Islet of Langerhans (tissue), 1 donor: ENCODE data around the gene RERG.
"Not testable (repeated sequence)": the region's sequence is repeated elsewhere in the genome, so short reads cannot be mapped to it uniquely, and the experiment has no call there.

ENCODE experiments used
- FAIRE-seq: peaks from one replicate; lab custom pipeline; 2011; peaks lifted over from hg19 to GRCh38; lab: Jason Lieb, UNC

RERG gene

GRCh38 chr12:15143467-15143866 lies 77.8 kb downstream of the RERG start:
- FAIRE-seq: no peak

GRCh38 chr12:15142711-15143110 lies 78.5 kb downstream of the RERG start:
- FAIRE-seq: no peak

GRCh38 chr12:15131431-15131830 lies 89.8 kb downstream of the RERG start:
- no peak for FAIRE-seq

GRCh38 chr12:15130541-15130940 lies 90.7 kb downstream of the RERG start:
- FAIRE-seq: no peak

GRCh38 chr12:15123401-15123800 lies 97.8 kb downstream of the RERG start:
- no peak for FAIRE-seq

GRCh38 chr12:15122344-15122743 lies 98.9 kb downstream of the RERG start:
- FAIRE-seq: no peak

GRCh38 chr12:15118955-15119354 lies 102.3 kb downstream of the RERG start:
- no peak for FAIRE-seq

- FAIRE-seq: no peak
Observed at GRCh38 chr12:15116983-15117382, 104.2 kb downstream of the RERG start.

GRCh38 chr12:15116086-15116485 lies 105.1 kb downstream of the RERG start:
- no peak for FAIRE-seq

GRCh38 chr12:15115434-15115833 lies 105.8 kb downstream of the RERG start:
- FAIRE-seq: no peak

- FAIRE-seq: no peak
Observed at GRCh38 chr12:15114501-15114900, 106.7 kb downstream of the RERG start.

GRCh38 chr12:15092826-15093225 lies 128.4 kb downstream of the RERG start:
- FAIRE-seq: no peak

- no peak for FAIRE-seq
Observed at GRCh38 chr12:15090441-15090840, 130.8 kb downstream of the RERG start.

GRCh38 chr12:15088105-15088504 lies 133.1 kb downstream of the RERG start:
- no peak for FAIRE-seq

- not testable (repeated sequence) for FAIRE-seq
Observed at GRCh38 chr12:15077751-15078150, 143.5 kb downstream of the RERG start.

GRCh38 chr12:15074351-15074750 lies 146.9 kb downstream of the RERG start:
- FAIRE-seq: no peak

- FAIRE-seq: no peak
Observed at GRCh38 chr12:15059123-15059522, 162.1 kb downstream of the RERG start.
